ENCODE data around the gene FOXQ1.

- TF ChIP-seq CTCF (IDR thresholded peaks at IDR 0.05) (no peak), POLR2A (IDR thresholded peaks at IDR 0.05) (no peak)
These were observed 240 bp downstream of the FOXQ1 start for GRCh38 chr6:1312203-1312472.
